BLaER1 treated with 17β-estradiol and CSF1 and Interleukin-3, amounts not matched to agents 10 nM and 100 nM (cell line): Measurements from ENCODE around the gene DYNLT4.
"Not testable (repeated sequence)": the region's sequence is repeated elsewhere in the genome, so short reads cannot be mapped to it uniquely, and the experiment has no call there.

Experiments used
- H3K27ac ChIP-seq, 11 experiments: shearing (Covaris generic); formaldehyde crosslinking; 2 replicates each; pipeline ENCODE4 v1.8.1; 2022
- H3K27me3 ChIP-seq, 11 experiments: shearing (Covaris generic); formaldehyde crosslinking; 2 replicates each; pipeline ENCODE4 v1.8.1; 2022
- H3K36me3 ChIP-seq, 11 experiments: shearing (Covaris generic); formaldehyde crosslinking; 2 replicates each; pipeline ENCODE4 v1.8.1; 2022
- H3K4me1 ChIP-seq, 10 experiments: shearing (Covaris generic); formaldehyde crosslinking; 2 replicates each; pipeline ENCODE4 v1.8.1; 2022
- H3K4me2 ChIP-seq, 11 experiments: shearing (Covaris generic); formaldehyde crosslinking; 2 replicates each; pipeline ENCODE4 v1.8.1; 2022
- H3K4me3 ChIP-seq, 10 experiments: shearing (Covaris generic); formaldehyde crosslinking; 2 replicates each; pipeline ENCODE4 v1.8.1; 2022
- H3K9ac ChIP-seq, 11 experiments: shearing (Covaris generic); formaldehyde crosslinking; 2 replicates each; pipeline ENCODE4 v1.8.1; 2022
- H3K9me3 ChIP-seq, 11 experiments: shearing (Covaris generic); formaldehyde crosslinking; replicated peaks in 1 of 11; 2 replicates each; pipeline ENCODE4 v1.8.1; 2022
- H4K20me1 ChIP-seq, 11 experiments: shearing (Covaris generic); formaldehyde crosslinking; 2 replicates each; pipeline ENCODE4 v1.8.1; 2022
- Cebpa-rat ChIP-seq, 11 experiments: shearing (Covaris generic); IDR thresholded peaks; 2 replicates each; pipeline ENCODE4 v1.8.1; 2022

The DYNLT4 gene

DNA sequence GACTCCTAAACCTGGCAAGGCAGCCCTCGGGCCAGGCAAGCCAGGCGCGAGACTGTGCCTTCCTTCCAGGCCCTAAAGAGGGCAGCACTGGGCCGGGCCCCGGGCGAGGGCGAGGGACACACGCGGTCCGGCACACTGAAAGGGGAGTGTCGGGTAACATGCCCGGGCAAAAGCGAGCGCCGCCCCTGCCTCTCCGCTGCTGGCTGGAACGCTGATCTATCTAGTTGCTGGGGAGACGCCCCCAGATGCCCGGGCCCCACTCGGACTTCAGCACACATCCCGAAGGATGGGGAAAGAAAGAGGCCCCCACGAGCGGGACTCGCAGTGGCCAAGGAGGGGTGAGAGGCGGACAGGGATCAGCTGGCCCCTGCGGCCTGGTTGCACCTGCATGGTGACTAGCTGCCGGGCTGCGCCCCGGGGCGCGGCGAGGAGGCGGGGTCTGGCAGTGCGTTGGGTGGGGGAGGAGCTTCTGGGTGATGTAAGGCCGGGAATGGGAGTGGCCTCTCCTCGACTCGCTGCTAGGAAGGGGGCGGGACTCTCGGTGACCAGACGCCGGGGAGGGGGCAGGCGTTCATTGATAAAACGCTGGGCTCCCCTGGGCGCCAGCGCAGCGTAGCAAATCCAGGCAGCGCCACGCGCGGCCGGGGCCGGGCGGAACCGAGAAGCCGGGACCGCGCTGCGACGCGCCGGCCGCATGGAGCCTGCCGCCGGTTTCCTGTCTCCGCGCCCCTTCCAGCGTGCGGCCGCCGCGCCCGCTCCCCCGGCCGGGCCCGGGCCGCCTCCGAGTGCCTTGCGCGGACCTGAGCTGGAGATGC is 7.2 kb downstream of the DYNLT4 start, which contains the start of gene PLK3:
PLK3 (plus strand) TSS at position 608 of the 815 bp plus-strand sequence; CDS start at position 695, 87 bp downstream.
- no peak for TF ChIP-seq Cebpa-rat (IDR thresholded peaks at IDR 0.05)
- Histone ChIP-seq H3K4me2 (peak within 1 kb of the TSS; percentile 86 to 99 (median 91)), H3K9ac (peak within 1 kb of the TSS; percentile 91 to 97 (median 95)), H3K36me3 (peaks cover 29 to 33% (median 32%) of the 10 kb centered on the region in 11 experiments), H3K4me1 (peaks cover 38 to 55% (median 46%) of the 10 kb centered on the region in 10 experiments), H4K20me1 (peaks cover 3 to 42% (median 21%) of the 10 kb centered on the region in 11 experiments; a peak in 15 of 22 replicates), H3K27ac (peak within 1 kb of the TSS; percentile 63 to 96 (median 93)), H3K9me3 (no peaks in the 10 kb centered on the region), H3K27me3 (no peaks in the 10 kb centered on the region), H3K4me3 (peak within 1 kb of the TSS; percentile 90 to 98 (median 96))

DNA sequence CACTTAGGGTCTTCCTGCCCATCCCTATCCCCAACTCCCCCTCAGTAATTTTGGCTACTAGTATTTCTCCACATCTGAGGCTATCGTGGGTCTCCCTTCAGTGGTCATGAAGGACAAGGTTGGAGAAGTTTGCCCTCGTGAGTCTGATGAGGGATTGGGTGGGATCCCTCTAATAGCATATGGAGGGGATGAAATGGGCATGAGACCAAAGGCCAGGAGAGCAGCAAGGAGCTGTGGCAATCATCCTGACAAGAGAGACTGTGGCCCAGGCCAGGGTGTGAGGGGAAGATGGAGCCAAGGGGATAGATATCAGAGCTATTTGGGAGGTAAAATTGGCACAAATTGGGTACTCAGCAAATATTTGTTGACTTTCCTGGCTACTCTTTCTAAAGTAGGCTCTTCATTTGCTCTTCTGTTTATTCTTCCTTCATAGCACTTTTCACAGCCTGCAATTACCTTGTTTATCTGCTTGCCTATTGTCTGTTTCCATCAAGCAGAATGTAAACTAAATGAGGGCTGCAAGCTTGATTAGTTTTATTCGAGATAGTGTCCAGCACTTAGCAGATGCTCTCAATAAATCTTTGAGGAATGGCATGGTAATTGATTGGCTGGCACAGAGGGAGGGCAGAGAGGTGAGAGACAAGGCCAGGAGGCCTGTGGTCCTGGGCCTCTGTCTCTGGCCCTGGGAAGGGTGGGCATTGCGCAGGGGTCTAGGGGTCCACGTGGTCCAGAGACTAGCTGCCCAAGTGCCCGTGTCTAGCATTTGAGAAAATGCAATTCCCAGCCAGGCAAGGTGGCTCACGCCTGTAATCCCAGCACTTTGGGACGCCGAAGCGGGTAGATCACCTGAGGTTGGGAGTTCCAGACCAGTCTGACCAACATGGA is 8.4 kb downstream of the DYNLT4 start:
- peak overlapping the region; percentile 38 to 99 (median 90) for H3K4me2 ChIP-seq
- H3K9me3 ChIP-seq = no peaks in the 10 kb centered on the region
- peak overlapping the region in 9 of 11 experiments; percentile 90 to 96 (median 94); a peak in 16 of 22 replicates for H3K27ac ChIP-seq
- peaks cover 3 to 33% (median 18%) of the 10 kb centered on the region in 11 experiments; a peak in 15 of 22 replicates for H4K20me1 ChIP-seq
- H3K4me3 ChIP-seq = peak overlapping the region in 2 of 10 experiments; percentile 90 to 97; a peak in 3 of 20 replicates
- H3K27me3 ChIP-seq = no peaks in the 10 kb centered on the region
- H3K36me3 ChIP-seq = peaks cover 18 to 21% (median 20%) of the 10 kb centered on the region in 11 experiments
- no peak for TF ChIP-seq Cebpa-rat (IDR thresholded peaks at IDR 0.05)
- H3K9ac ChIP-seq = peak overlapping the region; percentile 57 to 97 (median 95); a peak in 19 of 22 replicates
- peaks cover 33 to 45% (median 37%) of the 10 kb centered on the region in 10 experiments for H3K4me1 ChIP-seq

DNA sequence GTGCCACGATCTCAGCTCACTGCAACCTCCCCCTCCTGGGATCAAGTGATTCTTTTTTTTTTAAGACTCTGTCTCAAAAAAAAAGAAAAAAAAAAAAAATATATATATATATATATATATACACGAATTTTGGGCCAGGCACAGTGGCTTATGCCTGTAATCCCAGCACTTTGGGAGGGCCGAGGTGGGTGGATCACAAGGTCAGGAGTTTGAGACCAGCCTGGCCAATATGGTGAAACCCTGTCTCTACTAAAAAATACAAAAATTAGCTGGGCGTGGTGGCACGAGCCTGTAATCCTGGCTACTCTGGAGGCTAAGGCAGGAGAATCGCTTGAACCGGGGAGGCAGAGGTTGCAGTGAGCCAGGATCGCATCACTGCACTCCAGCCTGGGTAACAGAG is 9.3 kb downstream of the DYNLT4 start:
- H3K9ac ChIP-seq, H3K27me3 ChIP-seq, H3K4me3 ChIP-seq, H3K9me3 ChIP-seq, H3K27ac ChIP-seq, H3K4me2 ChIP-seq: not testable (repeated sequence)
- H3K4me1 ChIP-seq = peaks cover 25 to 38% (median 34%) of the 10 kb centered on the region in 10 experiments
- peaks cover 3 to 25% (median 12%) of the 10 kb centered on the region in 11 experiments; a peak in 15 of 22 replicates for H4K20me1 ChIP-seq
- H3K36me3 ChIP-seq = peaks cover 10 to 12% (median 11%) of the 10 kb centered on the region in 11 experiments

DNA sequence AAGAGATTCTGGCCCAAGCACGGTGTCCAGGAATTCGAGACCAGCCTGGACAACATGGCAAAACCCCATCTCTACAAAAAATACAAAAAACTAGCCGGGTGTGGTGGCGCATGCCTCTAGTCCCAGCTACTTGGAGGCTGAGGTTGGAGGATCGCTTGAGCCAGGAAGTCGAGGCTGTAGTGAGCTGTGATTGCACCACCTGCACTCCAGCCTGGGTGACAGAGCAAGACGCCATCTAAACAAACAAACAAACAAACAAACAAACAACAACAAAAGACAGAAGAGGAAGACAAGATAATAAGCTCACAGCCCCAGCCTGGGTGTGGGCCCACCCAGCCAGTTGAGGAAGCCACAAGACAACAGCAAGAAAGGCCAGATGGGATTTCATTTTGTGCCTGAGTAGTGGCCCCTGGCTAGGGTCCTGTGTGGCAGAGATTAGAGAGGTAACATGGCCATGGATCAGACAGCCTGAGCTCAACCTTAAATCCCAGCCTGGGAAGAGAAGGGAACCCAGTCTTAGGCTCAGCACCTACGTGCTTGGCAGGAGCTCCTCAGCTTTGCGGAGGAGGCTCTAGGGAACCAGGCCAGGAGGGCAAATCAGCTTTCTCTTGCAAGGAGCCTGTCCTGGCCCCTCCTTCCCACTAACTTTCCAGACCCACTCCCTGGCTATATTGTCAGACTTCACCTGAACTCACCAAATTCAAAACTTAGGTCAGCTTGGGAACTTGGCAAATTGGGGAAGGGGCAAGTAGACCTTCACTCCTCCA is 14.2 kb downstream of the DYNLT4 start:
- H3K36me3 ChIP-seq = no peaks in the 10 kb centered on the region
- TF ChIP-seq Cebpa-rat (IDR thresholded peaks at IDR 0.05) = no peak
- peaks cover 0 to 10% (median 3%) of the 10 kb centered on the region in 10 experiments; a peak in 3 of 20 replicates for H3K4me1 ChIP-seq
- H3K9ac ChIP-seq = peak overlapping the region in 1 of 11 experiments; percentile 5; a peak in 2 of 22 replicates
- no peaks in the 10 kb centered on the region for H3K27me3 ChIP-seq
- no peak overlapping the region; a peak in 1 of 22 replicates for H3K4me2 ChIP-seq
- H3K27ac ChIP-seq = no peak overlapping the region; a peak in 1 of 22 replicates
- no peak overlapping the region for H3K4me3 ChIP-seq
- H3K9me3 ChIP-seq = no peaks in the 10 kb centered on the region
- H4K20me1 ChIP-seq = no peaks in the 10 kb centered on the region

DNA sequence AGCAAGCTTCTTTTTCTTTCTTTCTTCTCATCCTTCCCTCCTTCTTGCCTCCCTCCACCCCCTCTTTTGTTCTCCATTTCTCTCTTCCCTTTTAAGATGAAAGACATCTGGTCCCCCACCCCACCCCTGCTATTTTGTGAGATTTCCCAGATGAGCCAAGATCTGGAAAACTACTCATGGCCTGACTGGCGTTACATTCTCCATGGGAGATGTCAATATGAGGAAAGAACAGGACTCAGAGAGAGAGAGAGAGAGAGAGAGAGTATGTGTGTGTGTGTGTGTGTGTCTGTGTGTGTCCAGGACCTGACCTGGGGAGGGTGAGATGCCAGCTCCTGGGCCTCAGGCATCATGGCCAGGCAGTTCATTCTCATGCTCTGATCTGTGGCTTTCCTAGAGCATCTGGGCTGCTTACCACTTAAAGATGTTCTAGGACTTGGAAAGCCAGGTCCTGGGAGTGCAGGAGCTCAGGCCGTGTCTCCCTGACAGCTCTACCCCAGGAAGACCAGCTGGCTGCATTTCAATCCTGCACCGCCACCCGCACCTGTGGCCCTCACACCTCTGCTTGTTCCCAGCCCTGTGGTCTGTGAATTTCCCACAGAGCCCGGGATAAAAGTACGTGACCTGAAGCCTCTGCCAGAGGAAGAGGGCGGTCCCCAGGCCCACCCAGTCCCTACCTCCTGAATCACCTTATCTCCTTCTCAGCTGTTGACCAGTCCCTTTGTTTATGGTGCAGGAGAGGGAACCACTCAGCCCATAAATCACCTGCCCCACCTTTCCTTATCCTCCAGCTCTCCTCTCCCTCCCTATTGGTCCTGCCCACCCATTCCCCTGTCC is 16.0 kb downstream of the DYNLT4 start:
- Histone ChIP-seq H3K27me3 (no peaks in the 10 kb centered on the region; a peak in 1 of 22 replicates), H3K9ac (0 out of 22 replicates have a peak overlapping the region, but pooled peaks of 1 of the 11 experiments have one; percentile 2), H3K36me3 (no peaks in the 10 kb centered on the region), H3K9me3 (no peaks in the 10 kb centered on the region), H3K4me2 (no peak overlapping the region), H3K4me1 (peaks cover 0 to 16% (median 9%) of the 10 kb centered on the region in 10 experiments; a peak in 16 of 20 replicates), H3K27ac (no peak overlapping the region), H3K4me3 (no peak overlapping the region), H4K20me1 (no peaks in the 10 kb centered on the region)
- no peak for TF ChIP-seq Cebpa-rat (IDR thresholded peaks at IDR 0.05)

DNA sequence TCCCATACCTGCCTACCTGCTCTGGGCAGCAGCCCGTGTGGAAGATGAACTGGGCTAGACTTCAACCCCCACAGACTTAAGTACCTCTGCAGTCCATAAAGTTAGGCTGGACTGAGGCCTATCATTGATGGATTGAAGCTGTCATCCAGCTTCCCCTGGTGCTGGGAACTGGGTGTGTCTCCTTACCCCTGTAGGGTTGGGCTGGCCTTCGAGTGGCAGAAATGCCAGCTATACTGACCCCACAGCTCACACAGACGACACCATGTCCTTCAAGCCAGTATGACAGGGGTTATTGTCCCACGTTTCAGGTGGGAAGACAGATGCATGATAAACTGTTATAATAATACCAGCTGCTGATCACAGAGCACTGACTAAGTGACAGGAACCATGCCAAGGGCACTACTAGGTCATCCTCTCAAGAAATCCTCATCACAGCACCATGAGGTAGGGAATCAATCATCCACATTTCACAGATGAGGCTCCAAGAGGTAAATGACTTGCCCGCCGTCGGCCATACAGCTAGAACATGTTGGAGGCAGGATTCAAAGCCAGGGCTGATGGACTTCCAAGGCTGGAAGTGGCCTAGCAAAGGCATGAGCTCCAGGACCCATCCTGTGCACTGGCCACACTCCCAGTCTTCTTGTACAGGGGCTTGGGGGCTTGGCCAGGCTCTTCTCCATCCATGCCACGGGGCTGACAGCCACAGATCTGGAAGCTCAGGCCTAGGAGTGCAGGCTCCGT is 18.9 kb downstream of the DYNLT4 start, which contains the start of gene BEST4:
BEST4 (minus strand) TSS at position 51 of the 741 bp plus-strand sequence. CDS start 465 bp downstream, outside the sequence.
- Histone ChIP-seq H3K4me1 (peaks cover 25 to 41% (median 36%) of the 10 kb centered on the region in 10 experiments), H4K20me1 (no peaks in the 10 kb centered on the region; a peak in 1 of 22 replicates), H3K27me3 (no peaks in the 10 kb centered on the region; a peak in 2 of 22 replicates), H3K4me3 (no peak within 1 kb of the TSS), H3K4me2 (peak within 1 kb of the TSS in 2 of 11 experiments; percentile 76 to 97; a peak in 1 of 22 replicates), H3K36me3 (no peaks in the 10 kb centered on the region), H3K9me3 (no peaks in the 10 kb centered on the region), H3K27ac (peak within 1 kb of the TSS in 1 of 11 experiments; percentile 66; a peak in 2 of 22 replicates), H3K9ac (0 out of 22 replicates have a peak within 1 kb of the TSS, but pooled peaks of 1 of the 11 experiments have one; percentile 76)
- TF ChIP-seq Cebpa-rat (IDR thresholded peaks at IDR 0.05) = no peak

DNA sequence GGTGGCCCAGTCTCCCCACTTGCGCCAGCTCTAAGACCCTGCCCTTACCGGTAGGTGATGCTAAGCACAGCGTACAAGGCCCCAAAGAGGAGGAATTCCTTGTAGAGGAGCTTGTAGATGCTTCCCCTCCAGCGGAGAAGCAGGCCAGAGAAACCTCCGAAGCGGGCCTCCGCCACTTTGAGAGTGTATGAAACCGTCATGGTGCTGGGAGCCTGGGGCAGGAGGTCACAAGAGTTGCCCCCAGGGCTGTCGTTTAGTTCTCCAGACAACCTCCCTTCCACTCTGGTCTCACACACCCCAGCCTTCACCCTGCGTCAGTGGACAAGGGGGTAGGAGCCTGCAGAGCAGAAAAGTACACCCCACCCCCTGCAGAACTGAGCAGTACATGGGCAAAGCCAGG is 19.6 kb downstream of the DYNLT4 start:
- H4K20me1 ChIP-seq = peaks cover 0 to 7% (median 0%) of the 10 kb centered on the region in 11 experiments; a peak in 5 of 22 replicates
- H3K9ac ChIP-seq = no peak overlapping the region
- no peaks in the 10 kb centered on the region; a peak in 2 of 22 replicates for H3K27me3 ChIP-seq
- no peak for TF ChIP-seq Cebpa-rat (IDR thresholded peaks at IDR 0.05)
- no peak overlapping the region for H3K4me3 ChIP-seq
- H3K27ac ChIP-seq = peak overlapping the region in 1 of 11 experiments; percentile 66; a peak in 2 of 22 replicates
- peaks cover 31 to 45% (median 41%) of the 10 kb centered on the region in 10 experiments for H3K4me1 ChIP-seq
- H3K36me3 ChIP-seq = peaks cover 0 to 2% (median 0%) of the 10 kb centered on the region in 11 experiments; a peak in 3 of 22 replicates
- no peaks in the 10 kb centered on the region for H3K9me3 ChIP-seq
- H3K4me2 ChIP-seq = no peak overlapping the region
